PC-3 (cell line): ENCODE results near the gene RAP1GAP2. TPM values are rescaled to one million over a fixed set of nuclear protein-coding genes. Genes with fewer than 3 reads are reported as not detected.
A peak's percentile ranks its signal among the peaks of the same experiment; 100 is the strongest.

ENCODE experiments used
- ATAC-seq: fragments of 200-7000 bp; cut with Tn5 transposase; 2 replicates; pipeline ENCODE4 v1.9.1; 2020; ENCODE audit warnings: mild to moderate bottlenecking, moderate library complexity
- BruUV-seq: library from RNA; stranded (reverse); fragments of 400-500 nt; replicated peaks from 2 replicates; lab custom pipeline; 2021; lab: Mats Ljungman, UMichigan
- CTCF ChIA-PET: fragments of 300-600 bp; sonication (Branson Sonifier 250); formaldehyde crosslinking; loops from one replicate; lab custom pipeline; 2022; ENCODE audit warnings: antibody characterized with exemption; lab: Charles Lee
- POLR2A ChIA-PET: fragments of 300-600 bp; sonication (Branson Sonifier 250); formaldehyde crosslinking; loops from one replicate; lab custom pipeline; 2022; ENCODE audit warnings: antibody characterized with exemption; ENCODE audit not compliant: unreplicated experiment; lab: Charles Lee
- DNase-seq: peaks from one replicate; pipeline ENCODE4 v3.0.0-alpha.2; 2015
- H2AFZ ChIP-seq: fragments of 300-600 bp; sonication (generic); 2 replicates; pipeline ENCODE4 v1.6.0; 2016; ENCODE audit warnings: antibody characterized with exemption, low read length
- H3F3A ChIP-seq: fragments of 300-600 bp; sonication (generic); one replicate; pipeline ENCODE4 v1.6.0; 2017; ENCODE audit warnings: antibody characterized with exemption, low read length, control low read depth, mild to moderate bottlenecking; ENCODE audit not compliant: unreplicated experiment
- H3K27ac ChIP-seq: fragments of 300-600 bp; sonication (generic); 2 replicates; pipeline ENCODE4 v1.5.1; 2016; ENCODE audit warnings: mild to moderate bottlenecking, low read length
- H3K27me3 ChIP-seq: fragments of 300-600 bp; sonication (generic); 2 replicates; pipeline ENCODE4 v1.6.1; 2016; ENCODE audit warnings: low read length, mixed read lengths
- H3K36me3 ChIP-seq: fragments of 300-600 bp; sonication (generic); 2 replicates; pipeline ENCODE4 v1.6.1; 2016; ENCODE audit warnings: low read depth, mixed run types, low read length, mixed read lengths
- H3K4me1 ChIP-seq: fragments of 300-600 bp; sonication (generic); 2 replicates; pipeline ENCODE4 v1.5.1; 2016; ENCODE audit warnings: low read length; ENCODE audit not compliant: insufficient read depth
- H3K4me2 ChIP-seq: fragments of 300-600 bp; sonication (generic); 2 replicates; pipeline ENCODE4 v1.6.0; 2016; ENCODE audit warnings: low read length
- H3K4me3 ChIP-seq: fragments of 300-600 bp; sonication (generic); 2 replicates; pipeline ENCODE4 v1.5.1; 2016; ENCODE audit warnings: mild to moderate bottlenecking, low read length, mixed read lengths
- H3K79me2 ChIP-seq: fragments of 300-600 bp; sonication (generic); 2 replicates; pipeline ENCODE4 v1.6.1; 2017; ENCODE audit warnings: low read length, mixed read lengths
- H3K9ac ChIP-seq: fragments of 300-600 bp; sonication (generic); 2 replicates; pipeline ENCODE4 v1.6.0; 2016; ENCODE audit warnings: mild to moderate bottlenecking, low read length
- H3K9me2 ChIP-seq: fragments of 300-600 bp; sonication (generic); replicated peaks from 2 replicates; pipeline ENCODE4 v1.6.1; 2016; ENCODE audit warnings: mixed run types, low read length, mixed read lengths
- H3K9me3 ChIP-seq: fragments of 300-600 bp; sonication (generic); 2 replicates; pipeline ENCODE4 v1.6.1; 2016; ENCODE audit warnings: low read length, mixed read lengths
- H4K20me1 ChIP-seq: fragments of 300-600 bp; sonication (generic); 2 replicates; pipeline ENCODE4 v1.6.1; 2016; ENCODE audit warnings: low read length, mixed read lengths
- CTCF ChIP-seq: fragments of 300-600 bp; sonication (generic); conservative IDR thresholded peaks from 2 replicates; pipeline ENCODE4 v1.5.1; 2017; ENCODE audit warnings: antibody characterized with exemption, low read depth, mild to moderate bottlenecking, low read length
- EZH2 ChIP-seq: fragments of 300-600 bp; sonication (generic); IDR thresholded peaks from one replicate; pipeline ENCODE4 v1.6.1; 2017; ENCODE audit warnings: antibody characterized with exemption, mild to moderate bottlenecking, low read length; ENCODE audit not compliant: unreplicated experiment
- EZH2phosphoT487 ChIP-seq: fragments of 300-600 bp; sonication (generic); IDR thresholded peaks from 2 replicates; pipeline ENCODE4 v1.6.1; 2018; ENCODE audit warnings: mild to moderate bottlenecking, antibody characterized with exemption, low read length, borderline replicate concordance
- intact Hi-C: fragments of 100-400 bp; cut with micrococcal nuclease; formaldehyde crosslinking; loops from 2 replicates; pipeline ENCODE4 v1.9.0; 2023
- total RNA-seq: library from RNA; depleted of rRNA; stranded (reverse); fragments of >200 nt; gene quantifications from 2 replicates; pipeline ENCODE4 v1.2.3, GENCODE V29; 2014

RAP1GAP2 gene
- total RNA-seq, 1 experiment from 2014 or later = 14.5 TPM

- no peak overlapping the region for H3K4me3 ChIP-seq
- H4K20me1 ChIP-seq = no peaks in the 10 kb centered on the region
- no peak overlapping the region for H2AFZ ChIP-seq
- no peaks in the 10 kb centered on the region for H3K9me2 ChIP-seq
- no peak overlapping the region for H3K4me2 ChIP-seq
- TF ChIP-seq EZH2phosphoT487 (no peak), EZH2 (no peak), CTCF (no peak)
- ATAC-seq (no peak), DNase-seq (no peak)
- no peak overlapping the region for H3K27ac ChIP-seq
- no peaks in the 10 kb centered on the region for H3K9me3 ChIP-seq
- intact Hi-C loops = no loop called here
- no peaks in the 10 kb centered on the region for H3F3A ChIP-seq
- CTCF ChIA-PET = no interaction called here
- H3K4me1 ChIP-seq = peaks cover 13% of the 10 kb centered on the region
- POLR2A ChIA-PET = no interaction called here
- H3K79me2 ChIP-seq = peaks cover 10% of the 10 kb centered on the region; the same call in 1 of the 2 replicates
- H3K9ac ChIP-seq = no peak overlapping the region
- no peaks in the 10 kb centered on the region for H3K36me3 ChIP-seq
- BruUV-seq = no TSS peak
- H3K27me3 ChIP-seq = no peaks in the 10 kb centered on the region
Observed at GRCh38 chr17:2880050-2880449, 83.8 kb downstream of the RAP1GAP2 start.

GRCh38 chr17:2881295-2881694, 85.1 kb downstream of the RAP1GAP2 start:
- TF ChIP-seq EZH2 (no peak), EZH2phosphoT487 (no peak), CTCF (no peak)
- H3K36me3 ChIP-seq = no peaks in the 10 kb centered on the region
- peaks cover 10% of the 10 kb centered on the region; the same call in 1 of the 2 replicates for H3K79me2 ChIP-seq
- BruUV-seq = no TSS peak
- no peak overlapping the region for H3K27ac ChIP-seq
- ChIA-PET POLR2A (no interaction called here), CTCF (no interaction called here)
- H3K4me3 ChIP-seq = no peak overlapping the region
- H2AFZ ChIP-seq = no peak overlapping the region
- ATAC-seq = no peak
- H3K9me3 ChIP-seq = no peaks in the 10 kb centered on the region
- no peaks in the 10 kb centered on the region for H3K27me3 ChIP-seq
- H3K4me1 ChIP-seq = peaks cover 18% of the 10 kb centered on the region
- no peak overlapping the region for H3K4me2 ChIP-seq
- intact Hi-C loops = no loop called here
- no peak for DNase-seq
- no peak overlapping the region for H3K9ac ChIP-seq
- no peaks in the 10 kb centered on the region for H3K9me2 ChIP-seq
- H3F3A ChIP-seq = no peaks in the 10 kb centered on the region
- H4K20me1 ChIP-seq = no peaks in the 10 kb centered on the region

- H3K9me2 ChIP-seq = no peaks in the 10 kb centered on the region
- H3K4me2 ChIP-seq = peak overlapping the region; percentile 45
- no peaks in the 10 kb centered on the region for H3K9me3 ChIP-seq
- H2AFZ ChIP-seq = 0 out of 2 replicates have a peak overlapping the region, but pooled peaks have one; percentile 60
- no peaks in the 10 kb centered on the region for H3K27me3 ChIP-seq
- peaks cover 18% of the 10 kb centered on the region for H3K4me1 ChIP-seq
- peak; percentile 93 for ATAC-seq
- peak overlapping the region; percentile 56 for H3K27ac ChIP-seq
- BruUV-seq = no TSS peak
- no peaks in the 10 kb centered on the region for H3K36me3 ChIP-seq
- no peak overlapping the region for H3K4me3 ChIP-seq
- DNase-seq = peak; percentile 70
- TF ChIP-seq EZH2 = no peak
- TF ChIP-seq CTCF = no peak
- H3K79me2 ChIP-seq = peaks cover 10% of the 10 kb centered on the region; the same call in 1 of the 2 replicates
- intact Hi-C loops = no loop called here
- POLR2A ChIA-PET = no interaction called here
- 0 out of 2 replicates have a peak overlapping the region, but pooled peaks have one; percentile 21 for H3K9ac ChIP-seq
- CTCF ChIA-PET = no interaction called here
- H4K20me1 ChIP-seq = no peaks in the 10 kb centered on the region
- H3F3A ChIP-seq = no peaks in the 10 kb centered on the region
Observed at GRCh38 chr17:2883544-2884213, 87.4 kb downstream of the RAP1GAP2 start.
